ENCODE measurements around the gene ZNF532. TPM values are rescaled to one million over a fixed set of nuclear protein-coding genes. Genes with fewer than 3 reads are reported as not detected.
A peak's percentile ranks its signal among the peaks of the same experiment; 100 is the strongest.

ZNF532 gene
- total RNA-seq, 1 experiment from 2014 or later, result 118 TPM

GRCh38 chr18:58865701-58866065, 1.0 kb downstream of the ZNF532 start:
- TF ChIP-seq CTCF (conservative IDR thresholded peaks at IDR 0.05; ENCODE audit: low read depth, low read length) (no peak), EZH2 (IDR thresholded peaks at IDR 0.05; ENCODE audit: borderline replicate concordance, low read depth, low read length, poor library complexity, severe bottlenecking) (no peak)
- H3K27me3 ChIP-seq (replicated peaks; ENCODE audit: insufficient read depth, low read depth, low read length, poor library complexity), result no peaks in the 10 kb centered on the region
- peaks cover 39% of the 10 kb centered on the region for H3K36me3 ChIP-seq (ENCODE audit: insufficient read depth, low read length, poor library complexity, severe bottlenecking)
- peaks cover 76% of the 10 kb centered on the region for H3K4me1 ChIP-seq (ENCODE audit: insufficient read depth, low read length, poor library complexity, severe bottlenecking)
- ChIA-PET CTCF (no interaction called here), POLR2A (ENCODE audit: low non-redundant PET) (no interaction called here)
- peak overlapping the region; percentile 53 for H3K27ac ChIP-seq (ENCODE audit: low read depth, low read length, poor library complexity, severe bottlenecking)
- BruUV-seq (replicated peaks), result no TSS peak
- intact Hi-C loops (cut with micrococcal nuclease; ENCODE audit: unreplicated experiment), result loop anchor here (5.0 kb wide), 3 partner anchors 72 to 192 kb away; no protein-coding TSS in a partner anchor
- peaks cover 8% of the 10 kb centered on the region for H3K9me3 ChIP-seq (ENCODE audit: low read depth, low read length, poor library complexity, severe bottlenecking)
- H3K4me3 ChIP-seq (ENCODE audit: low read depth, low read length, poor library complexity, severe bottlenecking), result peak overlapping the region; percentile 50
- DNase-seq (ENCODE audit: low spot score), result no peak

- Histone ChIP-seq H3K4me3 (ENCODE audit: low read depth, low read length, poor library complexity, severe bottlenecking) (peak overlapping the region; percentile 50), H3K27me3 (replicated peaks; ENCODE audit: insufficient read depth, low read depth, low read length, poor library complexity) (no peaks in the 10 kb centered on the region), H3K4me1 (ENCODE audit: insufficient read depth, low read length, poor library complexity, severe bottlenecking) (peaks cover 75% of the 10 kb centered on the region), H3K36me3 (ENCODE audit: insufficient read depth, low read length, poor library complexity, severe bottlenecking) (peaks cover 44% of the 10 kb centered on the region), H3K27ac (ENCODE audit: low read depth, low read length, poor library complexity, severe bottlenecking) (peak overlapping the region; percentile 53), H3K9me3 (ENCODE audit: low read depth, low read length, poor library complexity, severe bottlenecking) (peaks cover 8% of the 10 kb centered on the region)
- ChIA-PET POLR2A (ENCODE audit: low non-redundant PET) (no interaction called here), CTCF (no interaction called here)
- no peak for DNase-seq (ENCODE audit: low spot score)
- BruUV-seq (replicated peaks), result no TSS peak
- intact Hi-C loops (cut with micrococcal nuclease; ENCODE audit: unreplicated experiment), result loop anchor here (5.0 kb wide), 3 partner anchors 71 to 191 kb away; no protein-coding TSS in a partner anchor
- TF ChIP-seq EZH2 (IDR thresholded peaks at IDR 0.05; ENCODE audit: borderline replicate concordance, low read depth, low read length, poor library complexity, severe bottlenecking), result no peak
- TF ChIP-seq CTCF (conservative IDR thresholded peaks at IDR 0.05; ENCODE audit: low read depth, low read length), result no peak
These were observed 1.5 kb downstream of the ZNF532 start for GRCh38 chr18:58866066-58866772.

GRCh38 chr18:58866773-58867150, 2.1 kb downstream of the ZNF532 start:
- TF ChIP-seq EZH2 (IDR thresholded peaks at IDR 0.05; ENCODE audit: borderline replicate concordance, low read depth, low read length, poor library complexity, severe bottlenecking) (no peak), CTCF (conservative IDR thresholded peaks at IDR 0.05; ENCODE audit: low read depth, low read length) (no peak)
- Histone ChIP-seq H3K27ac (ENCODE audit: low read depth, low read length, poor library complexity, severe bottlenecking) (peak overlapping the region; percentile 53), H3K4me1 (ENCODE audit: insufficient read depth, low read length, poor library complexity, severe bottlenecking) (peaks cover 75% of the 10 kb centered on the region), H3K27me3 (replicated peaks; ENCODE audit: insufficient read depth, low read depth, low read length, poor library complexity) (no peaks in the 10 kb centered on the region), H3K9me3 (ENCODE audit: low read depth, low read length, poor library complexity, severe bottlenecking) (peaks cover 8% of the 10 kb centered on the region), H3K36me3 (ENCODE audit: insufficient read depth, low read length, poor library complexity, severe bottlenecking) (peaks cover 46% of the 10 kb centered on the region), H3K4me3 (ENCODE audit: low read depth, low read length, poor library complexity, severe bottlenecking) (peak overlapping the region; percentile 50)
- DNase-seq (ENCODE audit: low spot score), result no peak
- ChIA-PET CTCF (no interaction called here), POLR2A (ENCODE audit: low non-redundant PET) (no interaction called here)
- no TSS peak for BruUV-seq (replicated peaks)
- intact Hi-C loops (cut with micrococcal nuclease; ENCODE audit: unreplicated experiment), result loop anchor here (5.0 kb wide), 3 partner anchors 71 to 191 kb away; no protein-coding TSS in a partner anchor
